22Rv1 (cell line): ENCODE data around the gene ZNF593.

Experiments used
- CTCF ChIP-seq: fragments of 450-650 bp; IDR thresholded peaks from 2 replicates; pipeline ENCODE4 v1.5.1; 2017; ENCODE audit warnings: mild to moderate bottlenecking
- ZFX ChIP-seq: fragments of 450-650 bp; IDR thresholded peaks from 2 replicates; pipeline ENCODE4 v1.6.1; 2017; ENCODE audit warnings: antibody characterized with exemption, borderline replicate concordance

GRCh38 chr1:26162220-26162709, 7.4 kb upstream of the ZNF593 start:
- TF ChIP-seq CTCF (no peak), ZFX (no peak)
